Testis (tissue), 2 donors: ENCODE data around the gene LRP2BP.
"Not testable (repeated sequence)": the region's sequence is repeated elsewhere in the genome, so short reads cannot be mapped to it uniquely, and the experiment has no call there.

Experiments
- POLR2A ChIP-seq: fragments of 450-650 bp; IDR thresholded peaks from one replicate; pipeline ENCODE4 v1.6.1; 2017; ENCODE audit warnings: antibody characterized with exemption, mild to moderate bottlenecking, moderate library complexity
- TF ChIP-seq, protein P1 (sequence below), 3 experiments: fragments of 450-650 bp in 2 of 3; fragments of 200-600 bp in 1 of 3; sonication (generic) in 1 of 3; IDR thresholded peaks; one replicate each; pipeline ENCODE4 v1.5.1; 2016 to 2019; ENCODE audit warnings: antibody characterized with exemption in 3 of 3, mild to moderate bottlenecking in 2 of 3, moderate library complexity in 1 of 3

DNA sequence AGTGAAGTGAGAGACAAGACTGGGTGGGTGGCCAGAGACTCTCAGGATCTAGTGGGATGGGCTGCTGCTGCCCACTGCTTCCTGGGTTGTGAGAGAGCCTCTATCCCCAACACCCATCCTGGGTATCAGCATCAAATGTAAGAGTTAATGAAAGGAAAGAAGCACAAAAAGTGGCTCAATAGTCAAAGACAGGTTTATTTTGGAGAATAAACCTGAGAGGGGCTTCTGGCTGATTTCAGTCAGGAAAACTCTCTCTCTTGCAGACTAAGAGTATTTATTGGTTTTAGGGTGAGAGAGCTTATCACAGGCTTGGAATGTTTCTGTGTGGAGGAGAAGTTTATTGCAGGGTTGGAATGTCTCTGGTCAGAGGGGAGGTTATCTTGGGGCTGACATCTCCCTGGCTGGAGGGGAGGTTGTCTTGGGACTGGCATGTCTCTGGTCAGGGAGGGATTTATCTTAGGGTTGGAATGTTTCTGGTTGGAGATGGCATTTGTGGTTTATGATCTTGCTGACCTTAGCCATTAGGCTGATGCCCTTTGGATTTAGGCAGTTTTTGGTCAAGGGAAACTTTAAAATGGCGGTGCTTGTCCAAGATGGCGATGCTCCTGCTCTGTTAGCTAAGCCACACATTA lies 65.7 kb downstream of the LRP2BP start:
- TF ChIP-seq, protein P1, sequence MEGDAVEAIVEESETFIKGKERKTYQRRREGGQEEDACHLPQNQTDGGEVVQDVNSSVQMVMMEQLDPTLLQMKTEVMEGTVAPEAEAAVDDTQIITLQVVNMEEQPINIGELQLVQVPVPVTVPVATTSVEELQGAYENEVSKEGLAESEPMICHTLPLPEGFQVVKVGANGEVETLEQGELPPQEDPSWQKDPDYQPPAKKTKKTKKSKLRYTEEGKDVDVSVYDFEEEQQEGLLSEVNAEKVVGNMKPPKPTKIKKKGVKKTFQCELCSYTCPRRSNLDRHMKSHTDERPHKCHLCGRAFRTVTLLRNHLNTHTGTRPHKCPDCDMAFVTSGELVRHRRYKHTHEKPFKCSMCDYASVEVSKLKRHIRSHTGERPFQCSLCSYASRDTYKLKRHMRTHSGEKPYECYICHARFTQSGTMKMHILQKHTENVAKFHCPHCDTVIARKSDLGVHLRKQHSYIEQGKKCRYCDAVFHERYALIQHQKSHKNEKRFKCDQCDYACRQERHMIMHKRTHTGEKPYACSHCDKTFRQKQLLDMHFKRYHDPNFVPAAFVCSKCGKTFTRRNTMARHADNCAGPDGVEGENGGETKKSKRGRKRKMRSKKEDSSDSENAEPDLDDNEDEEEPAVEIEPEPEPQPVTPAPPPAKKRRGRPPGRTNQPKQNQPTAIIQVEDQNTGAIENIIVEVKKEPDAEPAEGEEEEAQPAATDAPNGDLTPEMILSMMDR (IDR thresholded peaks at IDR 0.05): not testable (repeated sequence)
- not testable (repeated sequence) for TF ChIP-seq POLR2A
